HepG2 (cell line): Measurements from ENCODE around the gene KIF1B. TPM values are rescaled to one million over a fixed set of nuclear protein-coding genes. Genes with fewer than 3 reads are reported as not detected.
"Not testable (repeated sequence)": the region's sequence is repeated elsewhere in the genome, so short reads cannot be mapped to it uniquely, and the experiment has no call there.

Experiments
- ATAC-seq: fragments of 200-7000 bp; cut with Tn5 transposase; 3 replicates; pipeline ENCODE4 v1.9.1; 2020; ENCODE audit warnings: mild to moderate bottlenecking, moderate library complexity
- BruUV-seq: library from RNA; stranded (reverse); fragments of 400-500 nt; replicated peaks from 2 replicates; lab custom pipeline; 2021; lab: Mats Ljungman, UMichigan
- CTCF ChIA-PET: fragments of 300-600 bp; formaldehyde crosslinking; extraction: SDS; loops from one replicate; lab custom pipeline; 2021; ENCODE audit warnings: low total read pairs, inconsistent platforms, low intra/inter-chr PET ratio; lab: Yijun Ruan, JAX
- POLR2A ChIA-PET: fragments of 350-600 bp; sonication (Branson Sonifier 250); formaldehyde crosslinking; loops from one replicate; lab custom pipeline; 2020; ENCODE audit warnings: antibody characterized with exemption, inconsistent platforms; lab: Yijun Ruan, JAX
- DNase-seq: peaks from one replicate; pipeline ENCODE4 v3.0.0-alpha.2; 2015; ENCODE audit warnings: low spot score
- FAIRE-seq: peaks from 3 replicates; lab custom pipeline; 2011; peaks lifted over from hg19 to GRCh38; lab: Jason Lieb, UNC
- H2AFZ ChIP-seq: one replicate; pipeline ENCODE4 v1.6.1; 2011; ENCODE audit warnings: low read length, inconsistent platforms
- H3K27ac ChIP-seq: fragments of 300-600 bp; 3 replicates; pipeline ENCODE4 v1.8.0; 2011; ENCODE audit warnings: mixed run types, mild to moderate bottlenecking, mixed read lengths, low read length, inconsistent platforms; ENCODE audit not compliant: insufficient read depth; ENCODE audit errors: extremely low read length
- H3K27me3 ChIP-seq, 2 experiments: fragments of 200-600 bp in 1 of 2; 2 replicates in 1 of 2; 3 replicates in 1 of 2; pipeline versions ENCODE4 v1.6.0 to v1.8.0; 2011; ENCODE audit warnings: low read length in 2 of 2, mild to moderate bottlenecking in 2 of 2, moderate library complexity in 2 of 2, inconsistent platforms in 1 of 2; ENCODE audit not compliant: insufficient read depth in 2 of 2, control insufficient read depth in 1 of 2
- H3K36me3 ChIP-seq, 2 experiments: fragments of 200-600 bp in 1 of 2; replicated peaks in 1 of 2; 2 replicates in 1 of 2; 3 replicates in 1 of 2; pipeline versions ENCODE4 v1.5.1 to v1.8.0; 2011; ENCODE audit warnings: low read length in 2 of 2, inconsistent platforms in 1 of 2; ENCODE audit not compliant: insufficient read depth in 2 of 2, control insufficient read depth in 1 of 2
- H3K4me1 ChIP-seq: 2 replicates; pipeline ENCODE4 v1.5.1; 2012; ENCODE audit warnings: low read length, inconsistent platforms; ENCODE audit not compliant: insufficient read depth
- H3K4me2 ChIP-seq: 2 replicates; pipeline ENCODE4 v1.6.0; 2011; ENCODE audit warnings: low read depth, low read length, inconsistent platforms
- H3K4me3 ChIP-seq, 3 experiments: fragments of 200-600 bp in 1 of 3; sonication (generic), shearing (Covaris generic) in 1 of 3; replicated peaks in 1 of 3; 2 replicates each; pipeline ENCODE4 v1.5.1; 2011 to 2016; ENCODE audit warnings: low read length in 3 of 3, inconsistent platforms in 2 of 3, low read depth in 2 of 3, mild to moderate bottlenecking in 2 of 3, control low read depth in 1 of 3, mixed read lengths in 1 of 3; ENCODE audit not compliant: insufficient read depth in 1 of 3
- H3K79me2 ChIP-seq: one replicate; pipeline ENCODE4 v1.6.1; 2011; ENCODE audit warnings: low read length, inconsistent platforms; ENCODE audit not compliant: insufficient read depth
- H3K9ac ChIP-seq: 2 replicates; pipeline ENCODE4 v1.6.0; 2011; ENCODE audit warnings: mild to moderate bottlenecking, low read depth, low read length, inconsistent platforms; ENCODE audit not compliant: insufficient read depth
- H3K9me3 ChIP-seq: 2 replicates; pipeline ENCODE4 v1.5.1; 2012; ENCODE audit warnings: mild to moderate bottlenecking, low read length
- H4K20me1 ChIP-seq: 2 replicates; pipeline ENCODE4 v1.6.0; 2011; ENCODE audit warnings: inconsistent platforms, mild to moderate bottlenecking, low read length, moderate library complexity; ENCODE audit not compliant: insufficient read depth
- ATF7-NPFF ChIP-seq: sonication (generic); formaldehyde crosslinking; IDR thresholded peaks from 2 replicates; pipeline ENCODE4 v1.8.1; 2023; ENCODE audit warnings: mild to moderate bottlenecking, low read depth, missing genetic modification reagents, moderate library complexity
- EP300 ChIP-seq, 3 experiments: sonication (generic) in 1 of 3; formaldehyde crosslinking in 1 of 3; IDR thresholded peaks; 2 replicates each; pipeline versions ENCODE4 v1.5.1 to v1.6.1; 2011 to 2020; ENCODE audit warnings: low read depth in 2 of 3, low read length in 2 of 3, borderline replicate concordance in 1 of 3, improper control_type of control experiment in 1 of 3, mild to moderate bottlenecking in 1 of 3, missing genetic modification reagents in 1 of 3, moderate library complexity in 1 of 3
- NAIF1 ChIP-seq: sonication (generic); formaldehyde crosslinking; IDR thresholded peaks from 2 replicates; pipeline ENCODE4 v1.5.0; 2020; ENCODE audit warnings: mild to moderate bottlenecking, missing genetic modification reagents, borderline replicate concordance
- ZNF3 ChIP-seq: IDR thresholded peaks from 2 replicates; pipeline ENCODE4 v1.7.0; 2017; ENCODE audit warnings: inconsistent platforms
- ZNF44 ChIP-seq: sonication (generic); formaldehyde crosslinking; IDR thresholded peaks from 2 replicates; pipeline ENCODE4 v1.5.1; 2020; ENCODE audit warnings: mild to moderate bottlenecking, missing genetic modification reagents
- ZNF670 ChIP-seq: sonication (generic); formaldehyde crosslinking; IDR thresholded peaks from 2 replicates; pipeline ENCODE4 v1.8.0; 2022; ENCODE audit warnings: mild to moderate bottlenecking, missing genetic modification reagents, borderline replicate concordance
- WGBS: methylation state at CpG from one replicate; pipeline ENCODE4 v1.1.6; 2017; ENCODE audit warnings: low lambda C conversion rate; 5-methylcytosine and 5-hydroxymethylcytosine counted together
- in situ Hi-C: cut with HindIII; loops from 2 replicates; pipeline ENCODE4 v1.10.0; 2017; ENCODE audit warnings: low pct_unique_long_range_greater_than_20kb; ENCODE audit not compliant: extremely low pct_ligation_motif_present
- intact Hi-C: fragments of 100-400 bp; cut with micrococcal nuclease; formaldehyde crosslinking; loops from one replicate; pipeline ENCODE4 v1.10.0; 2022; ENCODE audit not compliant: unreplicated experiment
- polyA plus RNA-seq, 8 experiments: library from polyadenylated mRNA; depleted of rRNA in 3 of 8; stranded (reverse) in 7 of 8; unstranded in 1 of 8; fragments of >200 nt; fragmentation: Illumina TruSeq in 4 of 8; extraction: Trizol in 4 of 8; gene quantifications; 2 replicates each; pipeline versions ENCODE4 v1.2.1 to v1.2.3, GENCODE V29; 2011 to 2016; ENCODE audit warnings: low read depth in 4 of 8, missing spikeins in 1 of 8, mixed read lengths in 1 of 8; ENCODE audit not compliant: insufficient read depth in 1 of 8
- total RNA-seq, 5 experiments: library from RNA; depleted of rRNA; stranded (reverse); fragments of >200 nt; fragmentation: Illumina TruSeq; extraction: Trizol; gene quantifications; 2 replicates each; pipeline ENCODE4 v1.2.3, GENCODE V29; 2016; ENCODE audit warnings: low read depth in 1 of 5
- TF ChIP-seq, protein P1 (sequence below): sonication (generic); formaldehyde crosslinking; IDR thresholded peaks from 2 replicates; pipeline ENCODE4 v1.8.0; 2022; ENCODE audit warnings: mild to moderate bottlenecking, missing genetic modification reagents, moderate library complexity
- TF ChIP-seq, protein P2 (sequence below): sonication (generic); formaldehyde crosslinking; conservative IDR thresholded peaks from 2 replicates; pipeline ENCODE4 v1.8.0; 2022; ENCODE audit warnings: mild to moderate bottlenecking, moderate library complexity, missing genetic modification reagents

KIF1B gene
- total and polyA plus RNA-seq, 2 of the 13 experiments (the other 11 are each of a cell fraction or from before 2014, with no cell fraction given) = 26.7 to 32.5 TPM

DNA sequence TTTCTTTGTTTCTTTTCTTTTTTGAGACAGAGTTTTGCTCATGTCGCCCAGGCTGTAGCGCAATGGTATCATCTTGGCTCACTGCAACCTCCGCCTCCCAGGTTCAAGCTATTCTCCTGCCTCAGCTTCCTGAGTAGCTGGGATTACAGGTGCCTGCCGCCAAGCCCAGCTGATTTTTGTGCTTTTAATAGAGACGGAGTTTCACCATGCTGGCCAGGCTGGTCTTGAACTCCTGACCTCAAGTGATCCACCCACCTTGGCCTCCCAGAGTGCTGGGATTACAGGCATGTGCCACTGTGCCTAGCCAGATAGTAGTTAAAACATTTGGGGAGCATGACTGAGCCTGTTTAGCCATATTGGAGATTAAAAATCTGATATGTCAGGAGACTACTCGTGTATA is 10.3 kb downstream of the KIF1B start:
- BruUV-seq, H3K4me2 ChIP-seq, H2AFZ ChIP-seq, in situ Hi-C loops, FAIRE-seq, DNase-seq, H3K4me3 ChIP-seq, ATAC-seq, H3K27me3 ChIP-seq, H3K36me3 ChIP-seq, CTCF ChIA-PET, intact Hi-C loops, H3K27ac ChIP-seq, H3K9ac ChIP-seq, H3K9me3 ChIP-seq: not testable (repeated sequence)
- H4K20me1 ChIP-seq = peaks cover 25% of the 10 kb centered on the region
- WGBS = 98% methylated on average over 6 of the region's 6 CpGs
- H3K79me2 ChIP-seq = peaks cover 90% of the 10 kb centered on the region
- POLR2A ChIA-PET = interaction anchor here (2.5 kb wide), 1 partner anchor 11 kb away, joined by 6 read pairs; the partner anchor contains the start of gene KIF1B
- H3K4me1 ChIP-seq = peaks cover 36% of the 10 kb centered on the region

- POLR2A ChIA-PET = no interaction called here
- BruUV-seq = no TSS peak
- H3K9me3 ChIP-seq = no peaks in the 10 kb centered on the region
- TF ChIP-seq ATF7-NPFF (CRISPR knock-in tag) (no peak), ZNF670 (CRISPR knock-in tag) (no peak), NAIF1 (no peak), EP300 (IDR thresholded peaks at IDR 0.05; ENCODE audit: low read depth in 2 of 2, low read length in 2 of 2) (no peak), EP300 (CRISPR knock-in tag; IDR thresholded peaks at IDR 0.05; ENCODE audit: borderline replicate concordance) (no peak), ZNF44 (CRISPR knock-in tag) (no peak), ZNF3 (CRISPR knock-in tag) (no peak)
- TF ChIP-seq, protein P1, sequence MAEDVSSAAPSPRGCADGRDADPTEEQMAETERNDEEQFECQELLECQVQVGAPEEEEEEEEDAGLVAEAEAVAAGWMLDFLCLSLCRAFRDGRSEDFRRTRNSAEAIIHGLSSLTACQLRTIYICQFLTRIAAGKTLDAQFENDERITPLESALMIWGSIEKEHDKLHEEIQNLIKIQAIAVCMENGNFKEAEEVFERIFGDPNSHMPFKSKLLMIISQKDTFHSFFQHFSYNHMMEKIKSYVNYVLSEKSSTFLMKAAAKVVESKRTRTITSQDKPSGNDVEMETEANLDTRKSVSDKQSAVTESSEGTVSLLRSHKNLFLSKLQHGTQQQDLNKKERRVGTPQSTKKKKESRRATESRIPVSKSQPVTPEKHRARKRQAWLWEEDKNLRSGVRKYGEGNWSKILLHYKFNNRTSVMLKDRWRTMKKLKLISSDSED = no peak
- TF ChIP-seq, protein P2, sequence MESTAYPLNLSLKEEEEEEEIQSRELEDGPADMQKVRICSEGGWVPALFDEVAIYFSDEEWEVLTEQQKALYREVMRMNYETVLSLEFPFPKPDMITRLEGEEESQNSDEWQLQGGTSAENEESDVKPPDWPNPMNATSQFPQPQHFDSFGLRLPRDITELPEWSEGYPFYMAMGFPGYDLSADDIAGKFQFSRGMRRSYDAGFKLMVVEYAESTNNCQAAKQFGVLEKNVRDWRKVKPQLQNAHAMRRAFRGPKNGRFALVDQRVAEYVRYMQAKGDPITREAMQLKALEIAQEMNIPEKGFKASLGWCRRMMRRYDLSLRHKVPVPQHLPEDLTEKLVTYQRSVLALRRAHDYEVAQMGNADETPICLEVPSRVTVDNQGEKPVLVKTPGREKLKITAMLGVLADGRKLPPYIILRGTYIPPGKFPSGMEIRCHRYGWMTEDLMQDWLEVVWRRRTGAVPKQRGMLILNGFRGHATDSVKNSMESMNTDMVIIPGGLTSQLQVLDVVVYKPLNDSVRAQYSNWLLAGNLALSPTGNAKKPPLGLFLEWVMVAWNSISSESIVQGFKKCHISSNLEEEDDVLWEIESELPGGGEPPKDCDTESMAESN = no peak
- H2AFZ ChIP-seq = no peak overlapping the region
- in situ Hi-C loops = no loop called here
- ATAC-seq = no peak
- no peak overlapping the region for H3K4me2 ChIP-seq
- no peak overlapping the region for H3K9ac ChIP-seq
- no peak overlapping the region for H3K27ac ChIP-seq
- DNase-seq = no peak
- CTCF ChIA-PET = no interaction called here
- peaks cover 43% of the 10 kb centered on the region for H3K4me1 ChIP-seq
- 94% methylated on average over 1 of the region's 1 CpG for WGBS
- peaks cover 31% of the 10 kb centered on the region for H4K20me1 ChIP-seq
- H3K79me2 ChIP-seq = peaks cover 88% of the 10 kb centered on the region
- intact Hi-C loops = no loop called here
- H3K36me3 ChIP-seq = no peaks in the 10 kb centered on the region; a peak in 1 of 5 replicates
- no peak overlapping the region for H3K4me3 ChIP-seq
- FAIRE-seq = no peak
- H3K27me3 ChIP-seq = no peaks in the 10 kb centered on the region
Measured at GRCh38 chr1:10225573-10225972, 15.2 kb downstream of the KIF1B start.
